ENCODE data around the gene ESAM. TPM values are rescaled to one million over a fixed set of nuclear protein-coding genes. Genes with fewer than 3 reads are reported as not detected.

Gene ESAM
- total and polyA plus RNA-seq, 10 of the 15 experiments (the other 5 are each of a cell fraction or from before 2014, with no cell fraction given), result 2.7 to 43.6 (median 19.5) TPM

DNA sequence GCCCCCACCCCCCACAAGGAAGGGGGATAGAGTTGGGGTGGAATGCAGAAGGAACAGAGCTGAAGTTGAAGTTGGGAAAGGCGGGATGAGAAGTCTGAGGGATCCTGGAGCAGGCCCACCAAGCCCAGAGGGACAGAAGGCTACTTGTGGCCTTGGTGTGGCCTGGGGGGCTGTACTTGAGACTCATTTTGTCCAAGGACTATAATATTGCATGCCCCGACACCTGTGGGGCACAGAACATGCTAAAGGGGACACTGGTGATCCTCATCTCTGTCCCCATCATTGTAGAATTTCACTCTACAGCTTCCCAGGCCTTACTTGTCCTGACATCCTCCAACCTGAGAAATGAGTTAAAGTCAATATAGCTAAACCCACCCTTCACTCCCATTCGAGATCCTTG, 1.3 kb downstream of the ESAM start:
- CTCF ChIA-PET, result interaction anchor here (1.0 to 16.3 kb wide), 9 partner anchors 17 to 351 kb away, joined by 3 to 272 read pairs (median 4); partner anchors contain the start of genes MSANTD2, NRGN, SIAE and SPA17
- no peaks in the 10 kb centered on the region for H3K9me3 ChIP-seq (replicated peaks; ENCODE audit: control insufficient read depth, insufficient read depth, low read length)
- H3K9ac ChIP-seq (ENCODE audit: control insufficient read depth, insufficient read depth, low read length), result peak overlapping the region; percentile 87
- peaks cover 18% of the 10 kb centered on the region for H3K4me1 ChIP-seq (ENCODE audit: control insufficient read depth, insufficient read depth, low read length)
- in situ Hi-C loops (cut with MboI), result loop anchor here (5.0 kb wide), 1 partner anchor 89 kb away; the partner anchor contains the start of genes SIAE and SPA17
- 51% methylated on average over 3 of the region's 3 CpGs for WGBS (ENCODE audit: insufficient coverage, insufficient replicate concordance, low lambda C conversion rate, missing lambda C conversion rate)
- ATAC-seq, result no peak
- peaks cover 46% of the 10 kb centered on the region for H3K79me2 ChIP-seq (ENCODE audit: control insufficient read depth, insufficient read depth, low read length)
- H3K4me3 ChIP-seq, result peak overlapping the region; percentile 83
- H3K27me3 ChIP-seq (replicated peaks in 1 of 2; ENCODE audit: control insufficient read depth in 2 of 2, insufficient read depth in 2 of 2, low read length in 1 of 2), result no peaks in the 10 kb centered on the region
- intact Hi-C loops (cut with micrococcal nuclease; ENCODE audit: unreplicated experiment), result loop anchor here (1.0 kb wide), 1 partner anchor 88 kb away; the partner anchor contains the start of genes SIAE and SPA17
- RAD21 ChIA-PET (ENCODE audit: unreplicated experiment), result interaction anchor here (0.8 to 5.8 kb wide), 8 partner anchors 8 to 91 kb away, joined by 3 to 67 read pairs (median 4); partner anchors contain the start of genes SIAE and SPA17
- BruUV-seq (replicated peaks), result no TSS peak
- peak overlapping the region; percentile 98 for H3K4me2 ChIP-seq (ENCODE audit: control insufficient read depth, insufficient read depth)
- 0 out of 2 replicates have a peak, but pooled peaks have one; percentile 7 for TF ChIP-seq SIN3A (IDR thresholded peaks at IDR 0.05; ENCODE audit: low read depth, low read length)
- no peak for TF ChIP-seq ZNF687 (IDR thresholded peaks at IDR 0.05)
- POLR2A ChIA-PET, result interaction anchor here (0.6 to 2.3 kb wide), 9 partner anchors 8 to 130 kb away, joined by 3 to 12 read pairs (median 5); partner anchors contain the start of gene SPA17
- no peak for FAIRE-seq
- H2AFZ ChIP-seq (ENCODE audit: control insufficient read depth, low read depth, low read length), result no peak overlapping the region; the same call in none of the 2 replicates
- H4K20me1 ChIP-seq (ENCODE audit: control insufficient read depth, insufficient read depth), result no peaks in the 10 kb centered on the region
- H3K36me3 ChIP-seq (ENCODE audit: control insufficient read depth in 2 of 2, insufficient read depth in 2 of 2, low read length in 1 of 2), result no peaks in the 10 kb centered on the region; a peak in 2 of 4 replicates
- DNase-seq (ENCODE audit: low read depth, low spot score), result no peak
- SMC1A ChIA-PET (ENCODE audit: uncharacterized antibody, unreplicated experiment), result interaction anchor here (0.9 to 8.8 kb wide), 7 partner anchors 9 to 193 kb away, joined by 3 to 93 read pairs (median 13); partner anchors contain the start of genes CCDC15, SIAE, SPA17 and VSIG2
- H3K27ac ChIP-seq (ENCODE audit: control insufficient read depth, insufficient read depth), result peak overlapping the region; percentile 82

Measured in GM12878 (cell line).